Omental fat pad (tissue), 4 donors: Measurements from ENCODE around the gene SNX30. TPM values are rescaled to one million over a fixed set of nuclear protein-coding genes. Genes with fewer than 3 reads are reported as not detected.
A peak's percentile ranks its signal among the peaks of the same experiment; 100 is the strongest.

Experiments used
- ATAC-seq: fragments of 150-250 bp; one replicate; pipeline ENCODE4 v1.9.1; 2016; ENCODE audit warnings: mild to moderate bottlenecking, moderate library complexity; ENCODE audit not compliant: low FRiP score
- DNase-seq: peaks from one replicate; pipeline ENCODE4 v3.0.0-alpha.2; 2019; ENCODE audit warnings: low spot score
- CTCF ChIP-seq, 3 donors: fragments of 450-650 bp; IDR thresholded peaks; one replicate each; pipeline ENCODE4 v1.5.1; 2016 to 2017; ENCODE audit warnings: antibody characterized with exemption in 3 of 3, mild to moderate bottlenecking in 3 of 3, moderate library complexity in 2 of 3
- total RNA-seq, 4 donors: library from RNA; depleted of rRNA; stranded (reverse); fragments of >200 nt; gene quantifications; one replicate each; pipeline ENCODE4 v1.1.0, GENCODE V29; 2016

The SNX30 gene
- 10 to 100 TPM in 3 of 4 donors, 1 to 10 TPM in 1; 8.9 to 27.5 (median 11.6) TPM for total RNA-seq

GRCh38 chr9:112750016-112750763 lies at the start of gene SNX30:
Gene SNX30, plus strand, starts transcription at chr9:112750760. Its CDS starts 242 bp downstream, at chr9:112751002.
- ATAC-seq, result peak; percentile 95

GRCh38 chr9:112703304-112703703 lies 47.3 kb upstream of the SNX30 start:
- DNase-seq (no peak), ATAC-seq (no peak)
- TF ChIP-seq CTCF (IDR thresholded peaks at IDR 0.05), result no peak

More at GRCh38 chr9:112750016-112750763, at the start of gene SNX30:
- DNase-seq, result peak; percentile 70
- TF ChIP-seq CTCF (IDR thresholded peaks at IDR 0.05), result no peak

DNA sequence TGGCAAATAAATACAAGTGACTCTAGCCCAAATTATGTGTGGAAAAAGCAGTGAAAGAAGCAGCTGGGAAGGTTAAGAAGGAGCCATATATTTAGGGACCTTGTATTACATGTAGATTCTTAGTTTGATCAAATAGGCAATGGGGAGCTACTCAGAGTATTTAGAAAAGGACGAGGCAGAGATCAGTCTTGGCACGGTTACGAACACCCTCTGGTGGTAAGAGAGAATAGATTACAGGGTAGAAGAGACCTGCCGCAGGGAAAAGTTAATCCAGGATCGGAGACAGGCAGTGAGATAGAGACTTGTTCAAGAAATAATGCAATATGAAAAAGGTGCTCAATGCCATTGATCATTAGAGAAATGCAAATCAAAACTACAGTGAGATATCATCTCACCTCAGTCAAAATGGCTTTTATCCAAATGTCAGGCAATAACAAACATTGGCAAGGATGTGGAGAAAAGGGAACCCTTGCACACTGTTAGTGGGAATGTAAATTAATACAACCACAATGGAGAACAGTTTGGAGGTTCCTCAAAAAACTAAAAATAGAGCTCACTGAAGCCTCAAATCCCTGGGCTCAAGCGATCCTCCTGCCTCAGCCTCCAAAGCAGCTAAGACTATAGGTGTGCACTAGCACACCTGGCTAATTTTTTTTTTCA lies 44.7 kb upstream of the SNX30 start:
- ATAC-seq, result no peak
- TF ChIP-seq CTCF (IDR thresholded peaks at IDR 0.05), result no peak
- DNase-seq, result no peak

DNA sequence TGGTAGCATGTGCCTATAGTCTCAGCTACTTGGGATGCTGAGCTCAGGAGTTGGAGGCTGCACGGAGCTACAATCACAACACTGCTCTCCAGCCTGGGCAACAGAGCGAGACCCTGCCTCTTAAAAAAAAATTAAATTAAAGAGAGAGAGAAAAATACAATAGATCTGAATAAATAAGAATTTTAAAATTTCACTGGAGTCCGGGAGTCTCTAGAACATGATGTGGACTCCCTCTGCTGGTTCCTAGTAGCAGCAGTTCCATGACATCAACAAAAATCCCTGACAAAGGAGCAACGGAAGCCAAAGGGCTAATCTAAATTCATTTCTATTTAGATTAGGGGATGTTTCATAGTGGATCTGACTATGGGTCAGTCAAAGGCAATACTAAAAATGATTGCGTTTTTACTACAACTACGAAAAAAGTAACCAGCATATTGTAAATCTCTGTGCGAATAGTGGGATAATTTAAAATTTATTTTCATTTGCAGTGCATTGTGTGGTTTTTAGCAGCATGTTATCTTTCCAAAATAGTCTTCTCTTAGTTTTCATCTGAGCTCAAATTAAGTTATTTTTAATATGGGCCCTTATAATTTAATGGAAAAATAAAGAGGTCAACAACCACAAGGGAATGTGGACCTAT lies 39.4 kb upstream of the SNX30 start:
- no peak for TF ChIP-seq CTCF (IDR thresholded peaks at IDR 0.05)
- no peak for ATAC-seq
- no peak for DNase-seq

DNA sequence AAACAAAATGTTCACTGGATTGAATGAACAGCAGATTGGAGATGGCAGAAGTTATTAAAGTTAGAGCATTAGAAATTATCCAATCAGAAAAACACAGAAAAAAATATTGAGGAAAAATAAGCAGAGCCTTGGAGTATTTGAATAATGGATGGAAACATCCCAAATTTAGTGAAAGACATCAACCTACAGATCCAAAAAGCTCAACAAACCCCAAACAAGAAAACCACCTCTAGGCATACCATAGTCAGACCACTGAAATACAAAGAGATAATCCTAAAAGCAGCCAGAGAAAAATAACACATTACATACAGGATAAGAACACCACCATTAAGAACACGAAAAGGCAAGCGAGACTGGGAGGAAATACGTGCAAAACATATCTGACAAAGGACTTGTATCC lies 37.9 kb upstream of the SNX30 start:
- ATAC-seq, result no peak
- DNase-seq, result no peak
- no peak for TF ChIP-seq CTCF (IDR thresholded peaks at IDR 0.05)

- peak; percentile 98 for ATAC-seq
- DNase-seq, result peak; percentile 86
- no peak for TF ChIP-seq CTCF (IDR thresholded peaks at IDR 0.05)
Measured at GRCh38 chr9:112717661-112718331, 32.8 kb upstream of the SNX30 start, which contains the start of gene INIP. Gene INIP, minus strand, starts transcription at chr9:112718117. Its CDS starts 1,632 bp downstream, at chr9:112716485.
